ENCODE measurements around the gene MTARC2.

DNA sequence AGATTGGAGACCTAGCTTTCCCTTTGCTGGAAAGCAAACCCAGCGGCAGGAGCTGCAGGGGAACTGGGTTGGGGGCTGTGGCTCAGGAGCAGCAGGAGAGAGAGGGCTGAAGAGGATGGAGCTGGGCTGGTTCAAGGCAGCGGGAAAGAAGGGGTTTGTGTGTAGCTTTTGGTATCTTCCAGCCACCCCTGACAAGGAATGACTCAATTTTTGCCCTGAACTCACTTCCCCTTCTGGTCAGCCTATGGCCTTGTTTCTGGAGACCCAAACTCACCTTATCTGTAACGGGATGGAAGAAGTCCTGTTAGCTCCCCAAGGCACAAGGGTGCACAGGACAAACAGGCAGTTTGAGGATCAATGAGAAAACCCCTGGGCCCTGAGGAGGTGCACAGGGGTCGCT lies 44.8 kb upstream of the MTARC2 start:
- TF ChIP-seq CTCF (IDR thresholded peaks at IDR 0.05): no peak
- TF ChIP-seq POLR2A (IDR thresholded peaks at IDR 0.05): no peak
